GM21447 (cell line): Measurements from ENCODE around the gene MYOG.

Experiments used
- ATAC-seq: cut with Tn5 transposase; IDR thresholded peaks from one replicate; pipeline ENCODE4 v1.9.1; 2021; ENCODE audit not compliant: unreplicated experiment

MYOG gene

GRCh38 chr1:203085528-203086406 lies at the start of gene MYOG:
MYOG (minus strand) TSS chr1:203086012; CDS start chr1:203085961, 51 bp downstream.
- no peak for ATAC-seq

DNA sequence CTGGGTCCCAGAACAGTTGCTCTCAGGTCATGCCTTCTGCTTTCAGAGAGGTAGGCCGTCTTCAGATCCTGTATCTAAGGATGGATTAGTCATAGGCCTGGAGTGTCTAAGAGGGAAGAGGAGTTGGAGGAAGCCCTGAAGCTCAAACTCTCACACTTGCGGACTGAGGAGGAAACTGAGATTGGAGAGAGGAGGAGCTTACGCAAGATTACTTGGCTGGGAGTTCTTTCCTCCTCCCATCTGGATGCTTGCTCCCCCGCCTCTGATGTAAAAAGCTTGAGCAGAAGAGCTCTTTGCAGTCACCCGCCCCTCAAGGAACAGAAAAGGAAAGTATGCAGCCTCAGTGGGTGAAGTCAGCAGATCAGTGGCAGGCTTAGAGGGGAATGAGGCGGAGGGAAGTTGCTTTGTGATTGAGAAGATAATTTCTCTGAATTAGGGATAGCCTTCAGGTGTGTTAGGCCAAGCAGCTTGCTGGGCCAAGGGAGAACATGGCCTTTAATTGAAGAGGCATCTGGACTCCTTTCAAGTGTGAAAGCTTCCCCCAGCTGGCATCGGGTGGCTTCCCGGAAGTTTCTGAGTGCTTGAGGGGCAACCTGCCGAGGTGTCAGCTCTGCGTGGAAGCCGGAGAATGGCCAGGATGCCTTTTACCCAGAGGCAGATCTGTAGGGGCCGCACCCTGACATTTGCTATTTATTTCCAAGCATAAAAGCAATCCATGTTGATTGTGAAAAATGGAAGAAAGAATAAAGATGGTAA lies 48.3 kb upstream of the MYOG start:
- ATAC-seq = no peak

- no peak for ATAC-seq
Measured at GRCh38 chr1:203131548-203132200, 45.9 kb upstream of the MYOG start.

GRCh38 chr1:203130358-203130985 lies 44.7 kb upstream of the MYOG start:
- no peak for ATAC-seq

DNA sequence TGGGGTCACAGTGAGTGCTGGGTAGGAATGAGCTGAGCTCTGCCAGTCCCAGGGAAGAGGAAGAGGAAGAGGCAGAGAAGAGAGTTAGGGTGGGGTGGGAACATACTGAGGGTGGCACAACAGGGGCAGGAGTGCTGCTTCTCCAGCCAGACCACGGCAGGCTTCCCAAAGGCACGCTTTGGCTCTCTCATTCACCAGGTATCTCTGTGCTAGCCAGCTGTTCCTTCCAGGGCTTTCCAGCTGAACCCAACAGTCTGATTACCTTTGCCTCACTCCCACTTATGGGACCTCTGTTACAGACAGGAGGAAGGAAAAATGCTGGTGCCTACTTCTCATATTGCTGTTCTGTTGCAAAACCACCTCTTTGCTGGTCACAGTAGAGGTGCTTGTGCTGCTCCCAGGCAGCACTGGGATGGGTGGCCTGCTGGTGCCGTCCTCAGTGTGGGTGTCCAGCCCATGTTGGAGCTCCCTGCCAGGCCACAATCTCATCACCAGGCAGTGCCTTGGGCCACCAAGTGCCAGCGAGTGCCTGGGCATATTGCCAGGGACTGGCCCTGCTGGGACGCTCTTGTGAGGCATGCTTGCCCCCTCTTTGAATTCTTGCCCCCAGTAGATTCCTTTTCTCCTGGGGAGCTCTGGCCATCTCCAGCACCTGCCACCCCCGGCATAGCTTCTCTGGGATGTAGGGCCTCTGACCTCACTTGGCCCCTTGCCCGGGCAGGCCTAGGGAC lies 43.9 kb upstream of the MYOG start:
- ATAC-seq = no peak

GRCh38 chr1:203128716-203129500 lies 43.1 kb upstream of the MYOG start:
- ATAC-seq = no peak

- no peak for ATAC-seq
Measured at GRCh38 chr1:203128431-203128715, 42.6 kb upstream of the MYOG start.

- no peak for ATAC-seq
Measured at GRCh38 chr1:203127666-203128430, 42.0 kb upstream of the MYOG start, which contains the start of gene ADORA1. ADORA1 (plus strand) TSS chr1:203127726; CDS start chr1:203128842, 1,116 bp downstream.

GRCh38 chr1:203126866-203127665 lies 41.3 kb upstream of the MYOG start:
- no peak for ATAC-seq

DNA sequence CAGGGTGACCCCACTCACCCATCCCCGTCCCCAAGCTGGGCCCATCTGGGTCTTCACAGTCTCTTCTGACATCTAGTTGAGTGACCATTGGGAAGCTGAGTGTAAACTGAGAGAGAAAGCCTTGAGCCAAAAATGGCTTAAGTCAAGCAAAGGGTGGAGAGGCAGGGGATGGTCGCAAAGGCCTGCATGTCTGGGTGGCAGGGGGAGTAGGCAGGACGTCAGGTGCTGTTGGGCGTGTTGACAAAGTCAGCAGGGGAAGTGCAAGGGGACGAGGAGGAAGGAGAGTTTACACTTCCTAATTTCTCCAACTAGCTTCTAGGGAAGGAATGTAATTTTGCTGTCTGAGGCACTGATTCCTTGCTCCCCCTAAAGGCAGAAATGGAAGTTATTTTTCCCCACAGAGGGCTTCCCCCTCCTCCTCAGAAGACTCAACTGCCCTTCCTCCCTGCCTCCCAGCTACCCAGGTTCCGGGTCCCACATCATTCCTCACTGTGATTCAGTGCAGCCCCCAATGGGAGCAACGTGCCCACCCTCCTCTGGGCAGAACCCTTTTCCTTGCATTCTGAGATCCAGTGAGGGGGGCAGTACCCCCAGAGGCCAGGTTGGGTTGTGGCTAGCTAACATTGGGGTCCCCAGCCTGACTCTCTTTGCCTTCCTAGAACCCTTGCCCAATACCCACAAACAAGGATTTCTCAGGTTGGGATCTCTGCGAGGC lies 40.5 kb upstream of the MYOG start:
- ATAC-seq = no peak

- ATAC-seq = no peak
Measured at GRCh38 chr1:203124546-203125317, 38.9 kb upstream of the MYOG start.

GRCh38 chr1:203124011-203124410 lies 38.2 kb upstream of the MYOG start:
- no peak for ATAC-seq

GRCh38 chr1:203122159-203122558 lies 36.3 kb upstream of the MYOG start:
- ATAC-seq = no peak

GRCh38 chr1:203121186-203122015 lies 35.6 kb upstream of the MYOG start:
- no peak for ATAC-seq

DNA sequence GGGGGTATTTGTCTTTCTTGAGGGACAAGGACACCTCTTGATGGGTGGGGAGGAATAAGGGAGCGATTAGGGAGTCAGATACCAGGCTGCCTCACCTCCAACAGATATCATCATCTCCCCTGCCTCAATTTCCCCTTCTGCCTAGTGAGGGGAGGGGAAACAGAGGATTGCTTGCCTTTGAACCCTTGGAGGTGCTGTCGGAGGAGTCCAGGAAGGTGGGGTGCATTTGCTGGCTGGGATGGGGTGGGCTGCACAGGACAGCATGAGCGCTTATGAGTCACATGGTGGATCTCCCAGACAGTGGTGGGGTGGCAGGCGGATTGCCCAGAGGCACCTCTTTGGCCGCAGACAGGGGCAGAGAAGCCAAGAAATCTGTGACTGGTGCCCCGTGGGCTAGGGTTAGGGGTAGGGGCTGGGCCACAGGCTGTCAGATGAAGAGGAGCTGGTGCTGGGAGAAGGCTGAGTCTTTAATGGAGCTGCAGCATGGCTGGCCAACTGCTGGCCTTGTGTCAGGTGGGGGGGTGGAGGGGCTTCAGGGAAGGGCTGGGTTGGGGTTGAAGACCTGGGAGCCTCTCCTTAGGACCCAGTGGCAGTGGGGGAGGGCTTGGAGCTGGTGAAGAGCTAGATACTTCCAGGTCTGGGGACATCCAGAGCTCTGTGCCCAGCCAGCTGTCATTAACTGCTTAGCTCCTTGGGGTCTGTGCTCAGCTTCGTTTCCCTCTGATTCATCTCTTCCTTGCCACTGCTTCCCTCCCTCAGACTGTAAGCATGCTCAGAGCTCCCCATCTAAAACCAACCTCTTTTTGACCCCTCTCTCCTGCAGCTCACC lies 34.7 kb upstream of the MYOG start:
- no peak for ATAC-seq
